Gastroesophageal sphincter (tissue), 3 donors: ENCODE measurements around the gene ARHGEF38.

Experiments
- POLR2A ChIP-seq, 2 donors: fragments of 450-650 bp; IDR thresholded peaks; one replicate each; pipeline ENCODE4 v1.6.1; 2017; ENCODE audit warnings: antibody characterized with exemption in 2 of 2, mild to moderate bottlenecking in 2 of 2, moderate library complexity in 1 of 2
- TF ChIP-seq, protein P1 (sequence below), 4 experiments: fragments of 200-600 bp in 2 of 4; fragments of 450-650 bp in 2 of 4; sonication (generic) in 1 of 4; IDR thresholded peaks; one replicate each; pipeline ENCODE4 v1.5.1; 2017 to 2019; ENCODE audit warnings: antibody characterized with exemption in 4 of 4, mild to moderate bottlenecking in 2 of 4, moderate library complexity in 2 of 4

- TF ChIP-seq, protein P1, sequence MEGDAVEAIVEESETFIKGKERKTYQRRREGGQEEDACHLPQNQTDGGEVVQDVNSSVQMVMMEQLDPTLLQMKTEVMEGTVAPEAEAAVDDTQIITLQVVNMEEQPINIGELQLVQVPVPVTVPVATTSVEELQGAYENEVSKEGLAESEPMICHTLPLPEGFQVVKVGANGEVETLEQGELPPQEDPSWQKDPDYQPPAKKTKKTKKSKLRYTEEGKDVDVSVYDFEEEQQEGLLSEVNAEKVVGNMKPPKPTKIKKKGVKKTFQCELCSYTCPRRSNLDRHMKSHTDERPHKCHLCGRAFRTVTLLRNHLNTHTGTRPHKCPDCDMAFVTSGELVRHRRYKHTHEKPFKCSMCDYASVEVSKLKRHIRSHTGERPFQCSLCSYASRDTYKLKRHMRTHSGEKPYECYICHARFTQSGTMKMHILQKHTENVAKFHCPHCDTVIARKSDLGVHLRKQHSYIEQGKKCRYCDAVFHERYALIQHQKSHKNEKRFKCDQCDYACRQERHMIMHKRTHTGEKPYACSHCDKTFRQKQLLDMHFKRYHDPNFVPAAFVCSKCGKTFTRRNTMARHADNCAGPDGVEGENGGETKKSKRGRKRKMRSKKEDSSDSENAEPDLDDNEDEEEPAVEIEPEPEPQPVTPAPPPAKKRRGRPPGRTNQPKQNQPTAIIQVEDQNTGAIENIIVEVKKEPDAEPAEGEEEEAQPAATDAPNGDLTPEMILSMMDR (IDR thresholded peaks at IDR 0.05), result no peak
- no peak for TF ChIP-seq POLR2A (IDR thresholded peaks at IDR 0.05)
Observed at GRCh38 chr4:105657117-105657765, 104.8 kb downstream of the ARHGEF38 start.
